Fibroblast of villous mesenchyme (primary cell): ENCODE data around the gene NMNAT2. TPM values are rescaled to one million over a fixed set of nuclear protein-coding genes. Genes with fewer than 3 reads are reported as not detected.

ENCODE experiments used
- DNase-seq: peaks from one replicate; pipeline ENCODE4 v3.0.0-alpha.2; 2010; ENCODE audit warnings: low read depth
- H3K4me3 ChIP-seq: 2 replicates; pipeline ENCODE4 v1.5.1; 2011; ENCODE audit warnings: low read depth, mild to moderate bottlenecking, low read length
- total RNA-seq: library from RNA; depleted of rRNA; stranded (reverse); fragments of >200 nt; gene quantifications from 2 replicates; pipeline ENCODE4 v1.2.3, GENCODE V29; 2012
- TF ChIP-seq, protein P1 (sequence below): IDR thresholded peaks from 2 replicates; pipeline ENCODE4 v1.5.1; 2012; ENCODE audit warnings: low read depth, mild to moderate bottlenecking, low read length; ENCODE audit not compliant: insufficient read depth

Gene NMNAT2
- total RNA-seq, 1 donor, result 3.9 TPM

DNA sequence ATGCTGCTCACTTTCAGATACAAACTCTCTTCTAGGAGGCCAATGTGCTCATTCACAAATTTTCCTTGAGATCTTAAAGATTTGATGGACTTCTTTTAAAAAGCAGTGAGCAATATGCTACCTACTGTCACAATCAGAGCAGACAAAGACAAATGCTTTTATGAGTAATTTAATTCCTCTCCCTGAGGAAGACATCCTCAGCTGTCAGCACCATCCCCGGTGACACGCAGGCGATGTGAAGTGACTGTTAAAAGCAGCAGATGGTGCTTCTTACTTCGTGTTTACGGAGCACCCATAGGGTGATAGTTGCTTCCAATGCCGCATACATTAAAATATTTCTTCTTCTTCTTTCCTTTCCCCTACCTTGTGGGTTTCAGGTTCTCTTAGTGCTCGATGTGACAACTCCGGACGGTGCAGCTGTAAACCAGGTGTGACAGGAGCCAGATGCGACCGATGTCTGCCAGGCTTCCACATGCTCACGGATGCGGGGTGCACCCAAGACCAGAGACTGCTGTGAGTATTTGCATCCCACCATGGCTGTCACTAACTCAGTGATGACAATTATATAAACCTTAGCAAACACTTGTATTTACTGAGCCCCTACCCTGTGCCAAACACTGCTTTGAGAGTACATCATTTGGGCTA is 203.0 kb downstream of the NMNAT2 start:
- DNase-seq, result no peak
- H3K4me3 ChIP-seq, result no peak overlapping the region
- TF ChIP-seq, protein P1, sequence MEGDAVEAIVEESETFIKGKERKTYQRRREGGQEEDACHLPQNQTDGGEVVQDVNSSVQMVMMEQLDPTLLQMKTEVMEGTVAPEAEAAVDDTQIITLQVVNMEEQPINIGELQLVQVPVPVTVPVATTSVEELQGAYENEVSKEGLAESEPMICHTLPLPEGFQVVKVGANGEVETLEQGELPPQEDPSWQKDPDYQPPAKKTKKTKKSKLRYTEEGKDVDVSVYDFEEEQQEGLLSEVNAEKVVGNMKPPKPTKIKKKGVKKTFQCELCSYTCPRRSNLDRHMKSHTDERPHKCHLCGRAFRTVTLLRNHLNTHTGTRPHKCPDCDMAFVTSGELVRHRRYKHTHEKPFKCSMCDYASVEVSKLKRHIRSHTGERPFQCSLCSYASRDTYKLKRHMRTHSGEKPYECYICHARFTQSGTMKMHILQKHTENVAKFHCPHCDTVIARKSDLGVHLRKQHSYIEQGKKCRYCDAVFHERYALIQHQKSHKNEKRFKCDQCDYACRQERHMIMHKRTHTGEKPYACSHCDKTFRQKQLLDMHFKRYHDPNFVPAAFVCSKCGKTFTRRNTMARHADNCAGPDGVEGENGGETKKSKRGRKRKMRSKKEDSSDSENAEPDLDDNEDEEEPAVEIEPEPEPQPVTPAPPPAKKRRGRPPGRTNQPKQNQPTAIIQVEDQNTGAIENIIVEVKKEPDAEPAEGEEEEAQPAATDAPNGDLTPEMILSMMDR, result no peak

DNA sequence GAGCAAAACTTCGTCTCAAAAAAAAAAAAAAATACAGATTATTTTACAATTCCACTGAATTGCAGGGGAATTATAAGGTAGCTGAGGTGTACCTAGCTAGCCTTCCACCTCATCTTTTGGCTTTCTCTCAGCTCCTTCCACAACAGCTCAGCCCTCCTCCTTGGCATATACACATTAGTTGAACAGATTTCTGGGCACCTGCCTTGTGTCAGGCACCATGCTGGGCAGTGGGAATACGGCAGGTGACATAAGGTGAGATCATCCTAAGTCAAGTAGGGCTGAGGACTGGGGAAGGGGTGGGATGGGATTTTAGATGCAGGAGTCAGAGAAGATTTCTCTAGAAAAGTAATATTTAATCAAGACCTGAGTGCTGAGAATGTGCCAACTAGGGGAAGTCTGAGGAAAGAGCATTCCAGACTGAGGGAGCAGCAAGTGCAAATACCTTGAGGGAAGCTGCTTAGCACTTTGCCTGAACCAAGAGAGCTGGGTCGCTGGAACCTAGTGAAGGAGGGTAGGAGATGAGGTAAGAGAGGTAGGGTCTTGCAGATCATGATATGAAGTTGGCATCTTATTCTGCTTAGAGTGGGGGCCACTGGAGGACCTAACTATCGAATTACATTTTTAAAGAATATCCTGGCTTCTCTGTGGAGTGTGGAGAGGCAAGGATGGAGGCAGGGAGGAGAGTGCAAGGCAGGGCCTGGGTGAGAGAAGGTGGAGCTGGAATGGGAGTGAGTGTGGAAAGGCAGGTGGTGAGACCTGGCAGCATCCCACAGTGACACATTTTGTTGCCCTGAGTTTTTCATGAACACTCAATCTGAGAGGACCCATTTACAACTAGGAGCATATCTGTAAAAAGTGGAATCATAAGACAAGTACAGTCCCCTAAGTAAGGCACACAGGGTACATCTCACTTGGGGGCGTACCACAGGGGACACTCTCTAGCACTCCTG is 203.9 kb downstream of the NMNAT2 start:
- no peak overlapping the region for H3K4me3 ChIP-seq
- DNase-seq, result no peak
- TF ChIP-seq, protein P1, result no peak

DNA sequence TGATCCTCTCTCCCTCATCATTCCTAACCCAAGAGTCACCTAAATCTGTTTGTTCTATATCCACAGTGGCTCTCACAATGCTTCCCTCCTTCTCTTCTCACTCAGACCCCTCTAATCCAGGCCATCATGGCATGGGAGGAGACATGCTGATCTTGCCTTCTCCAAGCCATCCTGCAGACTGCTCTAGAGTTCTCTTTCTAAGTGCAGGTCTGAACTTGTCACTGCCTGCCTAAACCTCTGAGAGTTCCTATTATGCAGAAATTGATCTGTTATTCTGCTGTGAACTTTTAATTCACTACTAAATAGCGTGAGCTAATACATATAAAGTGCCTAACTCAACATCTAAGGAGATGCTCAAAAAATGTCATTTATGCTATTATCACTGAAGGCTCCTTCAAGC is 205.3 kb downstream of the NMNAT2 start:
- no peak overlapping the region for H3K4me3 ChIP-seq
- TF ChIP-seq, protein P1, result no peak
- DNase-seq, result no peak

DNA sequence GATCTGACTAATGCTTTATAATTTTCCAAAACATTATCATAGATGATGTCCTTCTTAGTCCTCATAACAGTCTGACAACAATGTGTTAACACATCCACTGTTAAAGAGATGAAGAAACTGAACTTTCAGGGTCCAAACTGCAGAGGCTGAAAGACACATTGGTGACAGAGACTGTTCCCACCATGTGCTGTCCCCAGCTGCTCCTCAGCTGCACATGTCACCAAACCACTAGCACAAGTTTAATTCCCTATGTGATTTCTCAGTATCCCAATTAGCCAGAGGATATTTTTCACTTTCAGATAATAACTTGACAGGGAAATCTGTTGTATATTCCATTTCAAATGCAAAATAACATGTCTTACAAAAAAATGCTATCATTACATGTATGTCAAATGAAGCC is 207.5 kb downstream of the NMNAT2 start:
- H3K4me3 ChIP-seq, result no peak overlapping the region
- no peak for DNase-seq

DNA sequence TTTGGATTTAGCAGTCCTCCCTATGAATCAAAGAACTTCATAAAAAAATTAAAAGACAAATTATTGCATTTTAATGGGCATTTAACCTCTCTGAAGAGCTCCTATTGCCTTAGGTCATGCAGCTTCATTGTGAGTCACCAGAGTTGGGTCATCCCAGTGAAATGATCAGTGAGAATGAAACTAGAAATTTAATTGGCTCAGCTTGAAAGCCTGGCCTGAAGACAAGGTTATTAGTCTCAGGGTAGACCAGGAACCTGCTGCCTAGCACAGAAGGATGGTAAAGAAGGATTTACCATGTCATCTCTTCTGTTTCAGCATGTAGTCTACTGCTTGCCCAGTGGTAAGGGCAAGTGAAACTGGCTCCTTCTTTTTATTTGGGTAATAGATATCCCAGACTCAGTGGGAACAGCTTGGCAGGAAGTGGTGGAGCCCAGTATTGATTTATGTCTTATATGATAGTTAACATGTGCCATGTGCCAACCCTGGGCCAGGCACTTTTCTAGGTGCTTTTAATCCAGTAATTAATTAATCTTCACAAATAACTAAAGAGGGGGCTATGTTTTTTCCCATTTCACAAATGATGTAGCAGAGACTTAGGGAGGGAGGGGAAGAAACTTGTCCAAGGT is 208.5 kb downstream of the NMNAT2 start:
- H3K4me3 ChIP-seq, result no peak overlapping the region
- peak; percentile 81 for DNase-seq

More for the DNA sequence above, 207.5 kb downstream of the NMNAT2 start:
- TF ChIP-seq, protein P1, result no peak

DNA sequence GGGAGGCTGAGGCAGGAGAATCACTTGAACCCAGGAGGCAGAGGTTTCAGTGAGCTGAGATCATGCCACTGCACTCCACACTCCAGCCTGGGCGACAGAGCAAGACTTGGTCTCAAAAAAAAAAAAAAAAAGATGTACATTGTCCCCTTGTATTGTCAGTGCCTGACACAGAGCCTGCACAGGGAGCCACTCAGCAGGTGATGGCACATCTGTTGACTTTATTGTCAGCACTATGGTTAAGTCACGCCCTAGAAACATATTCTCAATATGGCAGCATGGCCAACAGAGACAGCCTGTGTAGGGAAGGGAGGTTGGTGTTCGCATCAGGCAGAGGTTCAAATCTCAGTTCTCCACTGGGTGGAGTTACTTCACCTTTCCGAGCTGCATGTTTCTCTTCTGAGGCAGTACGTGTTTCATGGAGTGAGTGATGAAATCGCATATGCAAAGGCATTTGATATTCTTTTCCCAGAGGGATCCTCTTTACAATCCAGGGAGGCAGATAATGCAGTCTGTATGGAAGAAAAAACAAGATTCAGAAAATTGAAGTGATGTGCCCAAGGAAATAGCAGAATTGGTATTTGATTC is 211.6 kb downstream of the NMNAT2 start:
- H3K4me3 ChIP-seq, result no peak overlapping the region
- DNase-seq, result no peak
- TF ChIP-seq, protein P1, result no peak

More for the DNA sequence above, 208.5 kb downstream of the NMNAT2 start:
- TF ChIP-seq, protein P1, result no peak
